Measurements from ENCODE around the gene TAF11L12. TPM values are rescaled to one million over a fixed set of nuclear protein-coding genes. Genes with fewer than 3 reads are reported as not detected.

The TAF11L12 gene
- total and polyA plus RNA-seq, 2 of the 13 experiments (the other 11 are each of a cell fraction or from before 2014, with no cell fraction given) = not detected

GRCh38 chr5:17655921-17656320 is 45.7 kb downstream of the TAF11L12 start:
- ChIA-PET CTCF (ENCODE audit: low intra/inter-chr PET ratio, low total read pairs) (no interaction called here), POLR2A (no interaction called here)
- ATAC-seq (no peak), DNase-seq (ENCODE audit: low spot score) (no peak), FAIRE-seq (no peak)
- Histone ChIP-seq H3K4me3 (replicated peaks in 1 of 3; ENCODE audit: insufficient read depth in 1 of 3, low read depth in 2 of 3, low read length in 3 of 3) (no peak overlapping the region), H3K4me2 (ENCODE audit: low read depth, low read length) (no peak overlapping the region), H3K4me1 (ENCODE audit: insufficient read depth, low read length) (no peaks in the 10 kb centered on the region), H3K36me3 (replicated peaks in 1 of 2; ENCODE audit: control insufficient read depth in 1 of 2, insufficient read depth in 2 of 2, low read length in 2 of 2) (no peaks in the 10 kb centered on the region), H4K20me1 (ENCODE audit: insufficient read depth, low read length) (no peaks in the 10 kb centered on the region), H3K27me3 (ENCODE audit: control insufficient read depth in 1 of 2, insufficient read depth in 2 of 2, low read length in 2 of 2) (no peaks in the 10 kb centered on the region), H3K9ac (ENCODE audit: insufficient read depth, low read depth, low read length) (no peak overlapping the region), H3K9me3 (ENCODE audit: low read length) (peaks cover 11% of the 10 kb centered on the region; the same call in 1 of the 2 replicates), H3K79me2 (ENCODE audit: insufficient read depth, low read length) (no peaks in the 10 kb centered on the region), H3K27ac (ENCODE audit: extremely low read length, insufficient read depth, low read length) (no peak overlapping the region), H2AFZ (ENCODE audit: low read length) (no peak overlapping the region)
- no TSS peak for BruUV-seq (replicated peaks)
- in situ Hi-C loops (cut with HindIII; ENCODE audit: extremely low pct_ligation_motif_present, low pct_unique_long_range_greater_than_20kb) (no loop called here), intact Hi-C loops (cut with micrococcal nuclease; ENCODE audit: unreplicated experiment) (no loop called here)
- TF ChIP-seq ZBTB33 (CRISPR knock-in tag; IDR thresholded peaks at IDR 0.05) = no peak
- no peak for TF ChIP-seq ZNF10 (CRISPR knock-in tag; IDR thresholded peaks at IDR 0.05; ENCODE audit: borderline replicate concordance, low read depth)
- WGBS (ENCODE audit: low lambda C conversion rate) = 11% methylated on average over 6 of the region's 6 CpGs

Small RNAs within 50 kb of the gene (small RNA-seq; reads per million reads assigned to genes)
- gene AC233724.1 (ENCODE audit: insufficient read depth in 2 of 3, insufficient read length in 3 of 3, low read depth in 2 of 3, low replicate concordance in 1 of 3) = 0 reads per million in 3 experiments
- gene AC233724.2 (ENCODE audit: insufficient read depth in 2 of 3, insufficient read length in 3 of 3, low read depth in 2 of 3, low replicate concordance in 1 of 3) = 0 reads per million in 3 experiments
- 0 reads per million in 3 experiments for gene AC233724.3 (ENCODE audit: insufficient read depth in 2 of 3, insufficient read length in 3 of 3, low read depth in 2 of 3, low replicate concordance in 1 of 3)
- gene AC233724.4 (ENCODE audit: insufficient read depth in 2 of 3, insufficient read length in 3 of 3, low read depth in 2 of 3, low replicate concordance in 1 of 3) = 0 reads per million in 3 experiments
- 0 reads per million in 3 experiments for gene AC233724.6 (ENCODE audit: insufficient read depth in 2 of 3, insufficient read length in 3 of 3, low read depth in 2 of 3, low replicate concordance in 1 of 3)
- gene AC233724.7 (ENCODE audit: insufficient read depth in 2 of 3, insufficient read length in 3 of 3, low read depth in 2 of 3, low replicate concordance in 1 of 3) = 0 reads per million in 3 experiments

Other genes with a start within 250 kb of the TAF11L12 start
- gene TAF11L2, start 112.2 kb upstream of the TAF11L12 start, total RNA-seq (2016; rRNA removed; fragmentation: Illumina TruSeq; extraction: Trizol) = not detected in 2 replicates
- gene TAF11L2, start 112.2 kb upstream of the TAF11L12 start, polyA plus RNA-seq (2011; rRNA removed) = not detected in 2 replicates
- gene TAF11L3, start 92.0 kb upstream of the TAF11L12 start, total RNA-seq (2016; rRNA removed; fragmentation: Illumina TruSeq; extraction: Trizol) = not detected in 2 replicates
- gene TAF11L3, start 92.0 kb upstream of the TAF11L12 start, polyA plus RNA-seq (2011; rRNA removed) = not detected in 2 replicates
- not detected in 2 replicates for gene TAF11L4, start 88.6 kb upstream of the TAF11L12 start, total RNA-seq (2016; rRNA removed; fragmentation: Illumina TruSeq; extraction: Trizol)
- gene TAF11L4, start 88.6 kb upstream of the TAF11L12 start, polyA plus RNA-seq (2011; rRNA removed) = not detected in 2 replicates
- gene TAF11L5, start 85.2 kb upstream of the TAF11L12 start, total RNA-seq (2016; rRNA removed; fragmentation: Illumina TruSeq; extraction: Trizol) = not detected in 2 replicates
- not detected in 2 replicates for gene TAF11L5, start 85.2 kb upstream of the TAF11L12 start, polyA plus RNA-seq (2011; rRNA removed)
- gene TAF11L6, start 81.7 kb upstream of the TAF11L12 start, total RNA-seq (2016; rRNA removed; fragmentation: Illumina TruSeq; extraction: Trizol) = not detected in 2 replicates
- not detected in 2 replicates for gene TAF11L6, start 81.7 kb upstream of the TAF11L12 start, polyA plus RNA-seq (2011; rRNA removed)
- not detected in 2 replicates for gene TAF11L7, start 24.6 kb upstream of the TAF11L12 start, total RNA-seq (2016; rRNA removed; fragmentation: Illumina TruSeq; extraction: Trizol)
- not detected in 2 replicates for gene TAF11L7, start 24.6 kb upstream of the TAF11L12 start, polyA plus RNA-seq (2011; rRNA removed)
- not detected in 2 replicates for gene TAF11L8, start 19.4 kb upstream of the TAF11L12 start, total RNA-seq (2016; rRNA removed; fragmentation: Illumina TruSeq; extraction: Trizol)
- gene TAF11L8, start 19.4 kb upstream of the TAF11L12 start, polyA plus RNA-seq (2011; rRNA removed) = not detected in 2 replicates
- not detected in 2 replicates for gene TAF11L9, start 16.0 kb upstream of the TAF11L12 start, total RNA-seq (2016; rRNA removed; fragmentation: Illumina TruSeq; extraction: Trizol)
- not detected in 2 replicates for gene TAF11L9, start 16.0 kb upstream of the TAF11L12 start, polyA plus RNA-seq (2011; rRNA removed)
- not detected in 2 replicates for gene TAF11L10, start 12.6 kb upstream of the TAF11L12 start, total RNA-seq (2016; rRNA removed; fragmentation: Illumina TruSeq; extraction: Trizol)
- gene TAF11L10, start 12.6 kb upstream of the TAF11L12 start, polyA plus RNA-seq (2011; rRNA removed) = not detected in 2 replicates
- not detected in 2 replicates for gene TAF11L11, start 6.2 kb upstream of the TAF11L12 start, total RNA-seq (2016; rRNA removed; fragmentation: Illumina TruSeq; extraction: Trizol)
- gene TAF11L11, start 6.2 kb upstream of the TAF11L12 start, polyA plus RNA-seq (2011; rRNA removed) = not detected in 2 replicates
- gene TAF11L13, start 21.7 kb downstream of the TAF11L12 start, total RNA-seq (2016; rRNA removed; fragmentation: Illumina TruSeq; extraction: Trizol) = not detected in 2 replicates
- not detected in 2 replicates for gene TAF11L13, start 21.7 kb downstream of the TAF11L12 start, polyA plus RNA-seq (2011; rRNA removed)
- gene TAF11L14, start 24.1 kb downstream of the TAF11L12 start, total RNA-seq (2016; rRNA removed; fragmentation: Illumina TruSeq; extraction: Trizol) = not detected in 2 replicates
- gene TAF11L14, start 24.1 kb downstream of the TAF11L12 start, polyA plus RNA-seq (2011; rRNA removed) = not detected in 2 replicates